ENCODE measurements around the gene DNAH7.

The DNAH7 gene

DNA sequence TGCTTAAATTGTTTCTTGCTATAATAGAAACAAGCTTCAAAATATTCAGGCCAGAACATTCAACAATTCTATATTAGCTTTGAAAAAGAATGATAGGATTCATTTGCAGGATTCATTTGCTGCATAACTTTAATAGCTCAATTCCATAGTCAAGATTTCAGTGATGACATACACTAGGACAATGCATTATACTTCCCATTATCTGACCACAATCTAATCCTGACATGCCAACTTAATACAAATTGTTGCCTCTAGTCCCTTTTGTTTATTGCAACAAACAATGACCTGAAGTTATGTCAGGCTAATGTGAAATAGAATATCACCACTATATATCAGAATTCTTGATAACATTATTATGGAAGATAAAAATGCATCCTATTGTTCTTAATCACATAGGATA is 169.4 kb downstream of the DNAH7 start:
- no peaks in the 10 kb centered on the region for H3K9me3 Mint-ChIP-seq
- no peaks in the 10 kb centered on the region for H3K4me1 Mint-ChIP-seq (ENCODE audit: low read depth)
- H3K27ac Mint-ChIP-seq: no peak overlapping the region
- H3K27me3 Mint-ChIP-seq: peaks cover 4% of the 10 kb centered on the region
- no peak overlapping the region for H3K4me3 Mint-ChIP-seq
- no peak for DNase-seq
- no peaks in the 10 kb centered on the region for H3K36me3 Mint-ChIP-seq (ENCODE audit: low read depth)

GRCh38 chr2:195898505-195899191 is 170.0 kb downstream of the DNAH7 start:
- H3K36me3 Mint-ChIP-seq (ENCODE audit: low read depth): no peaks in the 10 kb centered on the region
- H3K9me3 Mint-ChIP-seq: no peaks in the 10 kb centered on the region
- peaks cover 4% of the 10 kb centered on the region for H3K27me3 Mint-ChIP-seq
- no peak overlapping the region for H3K27ac Mint-ChIP-seq
- no peak for DNase-seq
- no peaks in the 10 kb centered on the region for H3K4me1 Mint-ChIP-seq (ENCODE audit: low read depth)
- H3K4me3 Mint-ChIP-seq: no peak overlapping the region

DNA sequence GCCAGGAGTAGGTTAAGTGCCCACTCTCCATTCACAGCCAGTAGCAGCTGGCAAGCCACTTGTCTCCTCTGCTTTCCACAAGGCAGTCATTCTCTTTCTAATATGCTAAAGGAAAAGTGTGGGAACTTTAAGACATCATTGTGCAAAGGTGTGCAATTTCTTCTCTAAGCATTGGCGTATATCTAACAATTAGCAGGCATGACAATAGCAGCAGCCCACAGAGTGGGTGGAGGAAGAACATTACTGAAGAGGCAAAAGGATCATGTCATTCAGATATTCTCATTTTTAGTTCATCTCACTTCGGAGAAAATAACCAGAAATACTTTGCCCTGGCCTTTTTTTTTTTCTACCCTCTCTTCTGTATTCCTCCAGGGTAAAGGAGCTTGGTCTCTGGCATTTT is 177.6 kb downstream of the DNAH7 start:
- no peak overlapping the region for H3K27ac Mint-ChIP-seq
- H3K4me3 Mint-ChIP-seq: no peak overlapping the region
- no peaks in the 10 kb centered on the region for H3K36me3 Mint-ChIP-seq (ENCODE audit: low read depth)
- no peaks in the 10 kb centered on the region for H3K4me1 Mint-ChIP-seq (ENCODE audit: low read depth)
- H3K9me3 Mint-ChIP-seq: no peaks in the 10 kb centered on the region
- H3K27me3 Mint-ChIP-seq: no peaks in the 10 kb centered on the region
- DNase-seq: no peak

GRCh38 chr2:195879153-195879552 is 189.5 kb downstream of the DNAH7 start:
- Mint-ChIP-seq H3K27me3 (no peaks in the 10 kb centered on the region), H3K36me3 (ENCODE audit: low read depth) (no peaks in the 10 kb centered on the region), H3K4me3 (no peak overlapping the region), H3K27ac (no peak overlapping the region), H3K9me3 (no peaks in the 10 kb centered on the region), H3K4me1 (ENCODE audit: low read depth) (no peaks in the 10 kb centered on the region)
- no peak for DNase-seq

DNA sequence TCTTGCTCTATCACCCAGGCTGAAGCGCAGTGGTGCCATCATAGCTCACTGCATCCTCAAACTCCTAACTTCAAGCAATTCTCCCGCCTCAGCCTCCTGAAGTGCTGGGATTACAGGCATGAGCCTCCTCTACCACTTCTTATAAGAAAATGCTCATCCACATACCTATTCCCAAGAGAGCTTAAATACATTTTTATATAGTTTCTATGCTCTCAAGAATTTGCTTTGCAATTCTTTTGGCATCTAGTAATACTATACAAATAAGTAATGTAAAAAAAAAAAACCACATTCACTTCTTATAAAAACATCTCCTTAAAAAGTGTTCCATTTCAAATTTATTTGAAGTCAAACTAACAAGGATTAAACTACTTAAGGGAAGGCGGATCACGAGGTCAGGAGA is 197.3 kb downstream of the DNAH7 start:
- H3K27me3 Mint-ChIP-seq: peaks cover 4% of the 10 kb centered on the region
- no peak overlapping the region for H3K4me3 Mint-ChIP-seq
- no peaks in the 10 kb centered on the region for H3K9me3 Mint-ChIP-seq
- no peak for DNase-seq
- H3K4me1 Mint-ChIP-seq (ENCODE audit: low read depth): no peaks in the 10 kb centered on the region
- no peaks in the 10 kb centered on the region for H3K36me3 Mint-ChIP-seq (ENCODE audit: low read depth)
- no peak overlapping the region for H3K27ac Mint-ChIP-seq

- Mint-ChIP-seq H3K27me3 (peaks cover 3% of the 10 kb centered on the region), H3K9me3 (no peaks in the 10 kb centered on the region), H3K4me3 (no peak overlapping the region), H3K4me1 (ENCODE audit: low read depth) (peaks cover 1% of the 10 kb centered on the region), H3K36me3 (ENCODE audit: low read depth) (no peaks in the 10 kb centered on the region), H3K27ac (no peak overlapping the region)
- no peak for DNase-seq
Measured at GRCh38 chr2:195864316-195864715, 204.3 kb downstream of the DNAH7 start.

DNA sequence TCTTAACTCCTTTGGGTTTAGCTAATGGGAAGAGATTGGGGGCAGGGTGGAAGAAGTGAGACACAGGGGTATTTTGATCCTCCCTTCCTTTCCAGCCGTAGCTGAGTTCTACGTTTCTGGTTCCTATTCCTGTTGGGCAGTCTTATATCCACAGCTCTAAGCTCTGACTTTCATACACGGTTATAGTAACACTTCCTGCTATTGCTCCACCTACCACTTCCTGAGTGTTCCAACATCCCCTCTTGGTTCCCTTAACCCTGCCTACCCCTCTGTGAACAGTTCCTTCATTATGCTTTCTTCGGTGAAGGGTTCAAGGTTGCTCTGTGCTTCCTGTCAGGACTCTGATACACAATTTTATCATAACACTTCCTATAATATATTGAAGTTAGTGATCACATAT is 205.1 kb downstream of the DNAH7 start:
- no peak overlapping the region for H3K4me3 Mint-ChIP-seq
- no peaks in the 10 kb centered on the region for H3K9me3 Mint-ChIP-seq
- DNase-seq: no peak
- H3K27ac Mint-ChIP-seq: no peak overlapping the region
- H3K27me3 Mint-ChIP-seq: peaks cover 3% of the 10 kb centered on the region
- no peaks in the 10 kb centered on the region for H3K36me3 Mint-ChIP-seq (ENCODE audit: low read depth)
- peaks cover 1% of the 10 kb centered on the region for H3K4me1 Mint-ChIP-seq (ENCODE audit: low read depth)

DNA sequence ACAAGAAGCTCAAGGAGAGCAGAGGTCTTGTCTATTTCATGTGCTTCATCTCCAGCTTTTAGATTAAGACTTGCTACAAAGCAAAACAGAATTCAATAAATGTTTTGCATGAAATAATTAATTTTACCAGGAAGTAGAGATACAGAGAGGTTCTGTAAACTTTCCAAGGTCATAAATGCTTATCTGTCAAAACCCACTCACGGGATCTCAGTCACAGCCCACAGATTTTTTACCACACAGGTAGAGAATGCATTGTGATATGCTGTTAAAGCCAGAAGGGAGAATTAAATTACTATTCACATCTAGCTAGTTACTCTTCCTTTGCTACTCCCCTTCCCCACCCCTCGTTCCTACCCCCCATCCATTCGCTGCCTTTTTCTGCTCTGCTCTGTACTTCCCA is 205.5 kb downstream of the DNAH7 start:
- no peak overlapping the region for H3K4me3 Mint-ChIP-seq
- peaks cover 1% of the 10 kb centered on the region for H3K4me1 Mint-ChIP-seq (ENCODE audit: low read depth)
- no peak for DNase-seq
- H3K36me3 Mint-ChIP-seq (ENCODE audit: low read depth): no peaks in the 10 kb centered on the region
- H3K27me3 Mint-ChIP-seq: peaks cover 3% of the 10 kb centered on the region
- H3K27ac Mint-ChIP-seq: no peak overlapping the region
- H3K9me3 Mint-ChIP-seq: no peaks in the 10 kb centered on the region

GRCh38 chr2:195861821-195862220 is 206.8 kb downstream of the DNAH7 start:
- DNase-seq: no peak
- no peak overlapping the region for H3K4me3 Mint-ChIP-seq
- peaks cover 3% of the 10 kb centered on the region for H3K27me3 Mint-ChIP-seq
- no peaks in the 10 kb centered on the region for H3K36me3 Mint-ChIP-seq (ENCODE audit: low read depth)
- no peak overlapping the region for H3K27ac Mint-ChIP-seq
- no peaks in the 10 kb centered on the region for H3K9me3 Mint-ChIP-seq
- peaks cover 1% of the 10 kb centered on the region for H3K4me1 Mint-ChIP-seq (ENCODE audit: low read depth)

GRCh38 chr2:195859513-195859912 is 209.1 kb downstream of the DNAH7 start:
- no peak overlapping the region for H3K4me3 Mint-ChIP-seq
- no peaks in the 10 kb centered on the region for H3K9me3 Mint-ChIP-seq
- no peak for DNase-seq
- no peak overlapping the region for H3K27ac Mint-ChIP-seq
- no peaks in the 10 kb centered on the region for H3K36me3 Mint-ChIP-seq (ENCODE audit: low read depth)
- peaks cover 1% of the 10 kb centered on the region for H3K4me1 Mint-ChIP-seq (ENCODE audit: low read depth)
- peaks cover 3% of the 10 kb centered on the region for H3K27me3 Mint-ChIP-seq

DNA sequence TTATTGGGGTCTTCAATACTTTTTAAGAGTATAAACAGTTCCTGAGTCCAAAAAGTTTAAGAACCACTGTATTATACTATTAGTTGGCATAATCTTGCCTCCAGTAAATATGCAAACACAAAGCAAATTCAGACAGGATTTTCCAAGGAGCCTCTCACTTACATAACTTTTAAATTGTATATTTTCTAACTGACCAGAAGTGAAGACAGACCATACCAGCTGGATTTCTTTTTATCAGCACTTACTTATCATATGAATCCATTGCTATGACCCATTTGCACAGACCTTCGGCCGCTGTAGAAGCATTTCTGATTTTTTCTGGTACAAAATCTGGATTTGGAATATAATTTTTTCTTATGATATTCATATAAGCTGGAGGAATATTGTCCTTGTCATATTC is 211.5 kb downstream of the DNAH7 start:
- Mint-ChIP-seq H3K4me3 (no peak overlapping the region), H3K4me1 (ENCODE audit: low read depth) (no peaks in the 10 kb centered on the region), H3K36me3 (ENCODE audit: low read depth) (no peaks in the 10 kb centered on the region), H3K27me3 (no peaks in the 10 kb centered on the region), H3K9me3 (no peaks in the 10 kb centered on the region), H3K27ac (no peak overlapping the region)
- DNase-seq: no peak

DNA sequence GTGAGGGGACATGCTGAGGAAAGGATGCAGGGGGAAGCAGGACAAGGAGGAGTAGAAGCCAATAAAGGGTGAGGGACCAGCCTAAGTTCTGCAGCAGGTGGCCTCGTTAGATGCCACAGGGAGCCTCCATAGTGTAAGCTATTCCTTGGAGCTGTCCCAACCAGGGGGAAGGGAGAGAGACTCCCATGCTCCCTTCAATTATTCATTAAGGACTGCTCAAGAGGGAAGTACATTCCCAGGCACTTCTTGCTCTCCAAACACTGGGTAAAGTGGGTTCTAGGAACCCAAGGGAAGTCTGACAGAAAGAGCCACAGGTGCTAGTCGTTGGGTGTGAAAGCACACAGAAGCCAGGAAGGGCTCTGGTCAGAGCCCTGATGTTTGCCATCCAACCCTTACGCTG is 217.9 kb downstream of the DNAH7 start:
- Mint-ChIP-seq H3K27me3 (no peaks in the 10 kb centered on the region), H3K36me3 (ENCODE audit: low read depth) (no peaks in the 10 kb centered on the region), H3K27ac (no peak overlapping the region), H3K4me3 (no peak overlapping the region), H3K9me3 (no peaks in the 10 kb centered on the region), H3K4me1 (ENCODE audit: low read depth) (peaks cover 4% of the 10 kb centered on the region)
- DNase-seq: no peak

DNA sequence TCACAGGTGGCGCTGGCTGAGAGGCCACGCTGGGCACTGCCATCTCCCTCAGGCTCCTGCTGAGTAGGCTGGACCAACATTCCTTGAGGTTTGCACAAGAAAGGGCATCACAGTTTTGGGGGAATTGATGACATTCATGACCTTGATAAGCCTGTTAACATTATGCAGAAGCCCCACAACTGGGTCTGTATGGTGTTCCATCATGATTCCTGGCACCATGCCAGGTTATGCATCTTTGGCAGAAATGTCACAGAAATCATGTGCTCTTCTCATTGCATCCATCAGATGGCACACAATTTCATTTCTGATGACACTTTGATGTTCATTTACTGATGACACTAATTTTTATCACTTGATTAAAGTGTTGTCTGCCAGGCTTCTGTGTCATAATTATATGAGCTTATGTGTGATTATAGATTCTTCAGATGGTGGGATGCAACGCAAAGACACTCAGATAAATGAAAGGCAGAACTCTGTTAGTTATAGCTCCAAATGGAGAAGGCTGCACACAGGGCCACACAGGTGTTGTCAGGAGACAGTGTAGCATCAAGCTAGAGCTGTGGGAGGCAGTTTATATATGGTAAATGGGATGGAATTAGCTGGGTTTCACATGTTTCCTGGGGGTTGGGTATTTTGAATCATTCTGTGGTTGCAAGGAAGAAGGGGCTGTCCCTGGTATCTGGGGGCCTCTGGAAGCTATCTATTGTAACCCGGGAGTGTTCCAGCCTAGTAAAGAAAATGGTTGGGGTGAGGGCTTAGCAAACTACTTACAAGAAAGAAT is 220.3 kb downstream of the DNAH7 start:
- Mint-ChIP-seq H3K27me3 (no peaks in the 10 kb centered on the region), H3K4me1 (ENCODE audit: low read depth) (peaks cover 4% of the 10 kb centered on the region), H3K36me3 (ENCODE audit: low read depth) (no peaks in the 10 kb centered on the region), H3K27ac (peak overlapping the region; percentile 27), H3K9me3 (no peaks in the 10 kb centered on the region), H3K4me3 (no peak overlapping the region)
- no peak for DNase-seq

DNA sequence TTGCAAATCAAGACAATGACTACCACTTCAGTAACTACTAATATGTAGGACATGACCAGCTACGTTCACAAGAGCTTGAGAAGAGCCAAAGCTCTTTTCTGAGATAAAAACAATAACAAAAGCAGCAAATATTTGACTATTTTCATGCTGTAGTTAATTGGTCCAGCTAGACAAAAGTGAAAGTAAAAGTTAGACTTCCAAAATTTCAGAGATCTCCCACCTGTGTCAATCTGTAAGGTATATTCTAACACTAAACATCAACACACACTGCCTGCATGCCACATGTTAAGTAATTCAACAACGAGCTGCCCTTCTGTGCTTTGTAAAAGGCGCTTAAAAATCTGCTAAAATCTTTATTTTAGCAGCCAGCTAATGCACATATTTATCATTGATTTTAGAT is 225.7 kb downstream of the DNAH7 start:
- H3K4me3 Mint-ChIP-seq: peak overlapping the region; percentile 13
- H3K27ac Mint-ChIP-seq: no peak overlapping the region

DNA sequence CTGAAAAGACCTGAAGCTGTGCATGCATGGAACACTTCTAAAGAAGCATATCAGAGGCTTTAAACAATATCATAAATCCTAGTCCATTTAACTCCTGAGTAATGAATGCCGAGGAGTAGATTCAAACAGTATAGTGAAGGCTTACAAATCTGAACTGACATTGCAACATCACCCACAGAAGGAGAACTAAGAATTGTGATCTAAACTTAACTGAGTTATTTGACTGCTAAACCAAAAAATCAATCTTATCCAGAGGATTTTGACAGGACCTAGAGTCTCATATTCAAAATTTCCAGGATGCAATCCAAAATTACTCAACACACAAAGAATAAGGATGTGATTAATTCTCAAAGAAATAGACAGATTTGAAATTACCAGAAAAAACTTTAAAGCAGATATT is 230.6 kb downstream of the DNAH7 start:
- Mint-ChIP-seq H3K27me3 (no peaks in the 10 kb centered on the region), H3K9me3 (peaks cover 2% of the 10 kb centered on the region), H3K36me3 (ENCODE audit: low read depth) (no peaks in the 10 kb centered on the region), H3K4me1 (ENCODE audit: low read depth) (peaks cover 7% of the 10 kb centered on the region), H3K27ac (no peak overlapping the region), H3K4me3 (no peak overlapping the region)
- no peak for DNase-seq

More for the DNA sequence above, 225.7 kb downstream of the DNAH7 start:
- H3K27me3 Mint-ChIP-seq: no peaks in the 10 kb centered on the region
- H3K4me1 Mint-ChIP-seq (ENCODE audit: low read depth): peaks cover 8% of the 10 kb centered on the region
- no peak for DNase-seq
- peaks cover 2% of the 10 kb centered on the region for H3K9me3 Mint-ChIP-seq
- H3K36me3 Mint-ChIP-seq (ENCODE audit: low read depth): no peaks in the 10 kb centered on the region
